ENCODE data around the gene TRIP10. TPM values are rescaled to one million over a fixed set of nuclear protein-coding genes. Genes with fewer than 3 reads are reported as not detected.

Gene TRIP10
- total RNA-seq, 2 donors from 2014 or later, result 111 to 116 TPM

DNA sequence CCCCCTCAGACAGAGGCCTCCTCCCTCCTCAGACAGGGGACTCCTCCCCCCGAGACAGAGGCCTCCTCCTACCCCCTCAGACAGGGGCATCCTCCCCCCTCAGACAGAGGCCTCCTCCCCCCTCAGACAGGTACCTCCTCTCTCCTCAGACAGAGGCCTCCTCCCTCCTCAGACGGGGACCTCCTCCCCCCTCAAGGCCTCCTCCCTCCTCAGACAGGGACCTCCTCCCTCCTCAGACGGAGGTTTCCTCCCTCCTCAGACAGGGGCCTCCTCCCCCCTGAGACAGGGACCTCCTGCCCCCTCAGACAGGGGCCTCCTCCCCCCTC lies 32.9 kb upstream of the TRIP10 start:
- peaks cover 32% of the 10 kb centered on the region for H3K27me3 Mint-ChIP-seq (ENCODE audit: insufficient read depth)
- no peaks in the 10 kb centered on the region for H3K36me3 Mint-ChIP-seq (ENCODE audit: low read depth)
- Histone ChIP-seq H3K9ac (ENCODE audit: extremely low read depth, low read length, poor library complexity, severe bottlenecking) (no peak overlapping the region), H3K4me1 (ENCODE audit: control insufficient read depth, insufficient read depth, low read length) (no peaks in the 10 kb centered on the region), H3K36me3 (ENCODE audit: control insufficient read depth, insufficient read depth, low read length) (no peaks in the 10 kb centered on the region), H3K4me3 (ENCODE audit: low read length) (no peak overlapping the region), H3K9me3 (ENCODE audit: control insufficient read depth, low read length) (no peaks in the 10 kb centered on the region), H3K27me3 (ENCODE audit: control insufficient read depth, insufficient read depth, low read length, poor library complexity, severe bottlenecking) (peaks cover 10% of the 10 kb centered on the region), H3K27ac (ENCODE audit: low read depth, low read length) (no peak overlapping the region)
- WGBS, 2 experiments (ENCODE audit: insufficient coverage in 1 of 2, insufficient read length in 1 of 2), result 74% methylated on average over 2 of the region's 3 CpGs; no CpG with 5 or more reads in 1 of the 2 experiments
- H3K4me1 Mint-ChIP-seq, result peaks cover 9% of the 10 kb centered on the region
- no peak overlapping the region for H3K27ac Mint-ChIP-seq
- TF ChIP-seq, protein P1, sequence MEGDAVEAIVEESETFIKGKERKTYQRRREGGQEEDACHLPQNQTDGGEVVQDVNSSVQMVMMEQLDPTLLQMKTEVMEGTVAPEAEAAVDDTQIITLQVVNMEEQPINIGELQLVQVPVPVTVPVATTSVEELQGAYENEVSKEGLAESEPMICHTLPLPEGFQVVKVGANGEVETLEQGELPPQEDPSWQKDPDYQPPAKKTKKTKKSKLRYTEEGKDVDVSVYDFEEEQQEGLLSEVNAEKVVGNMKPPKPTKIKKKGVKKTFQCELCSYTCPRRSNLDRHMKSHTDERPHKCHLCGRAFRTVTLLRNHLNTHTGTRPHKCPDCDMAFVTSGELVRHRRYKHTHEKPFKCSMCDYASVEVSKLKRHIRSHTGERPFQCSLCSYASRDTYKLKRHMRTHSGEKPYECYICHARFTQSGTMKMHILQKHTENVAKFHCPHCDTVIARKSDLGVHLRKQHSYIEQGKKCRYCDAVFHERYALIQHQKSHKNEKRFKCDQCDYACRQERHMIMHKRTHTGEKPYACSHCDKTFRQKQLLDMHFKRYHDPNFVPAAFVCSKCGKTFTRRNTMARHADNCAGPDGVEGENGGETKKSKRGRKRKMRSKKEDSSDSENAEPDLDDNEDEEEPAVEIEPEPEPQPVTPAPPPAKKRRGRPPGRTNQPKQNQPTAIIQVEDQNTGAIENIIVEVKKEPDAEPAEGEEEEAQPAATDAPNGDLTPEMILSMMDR (conservative IDR thresholded peaks at IDR 0.05), result no peak
- no peak for DNase-seq
- no peaks in the 10 kb centered on the region for H3K9me3 Mint-ChIP-seq
- no peak overlapping the region for H3K4me3 Mint-ChIP-seq

DNA sequence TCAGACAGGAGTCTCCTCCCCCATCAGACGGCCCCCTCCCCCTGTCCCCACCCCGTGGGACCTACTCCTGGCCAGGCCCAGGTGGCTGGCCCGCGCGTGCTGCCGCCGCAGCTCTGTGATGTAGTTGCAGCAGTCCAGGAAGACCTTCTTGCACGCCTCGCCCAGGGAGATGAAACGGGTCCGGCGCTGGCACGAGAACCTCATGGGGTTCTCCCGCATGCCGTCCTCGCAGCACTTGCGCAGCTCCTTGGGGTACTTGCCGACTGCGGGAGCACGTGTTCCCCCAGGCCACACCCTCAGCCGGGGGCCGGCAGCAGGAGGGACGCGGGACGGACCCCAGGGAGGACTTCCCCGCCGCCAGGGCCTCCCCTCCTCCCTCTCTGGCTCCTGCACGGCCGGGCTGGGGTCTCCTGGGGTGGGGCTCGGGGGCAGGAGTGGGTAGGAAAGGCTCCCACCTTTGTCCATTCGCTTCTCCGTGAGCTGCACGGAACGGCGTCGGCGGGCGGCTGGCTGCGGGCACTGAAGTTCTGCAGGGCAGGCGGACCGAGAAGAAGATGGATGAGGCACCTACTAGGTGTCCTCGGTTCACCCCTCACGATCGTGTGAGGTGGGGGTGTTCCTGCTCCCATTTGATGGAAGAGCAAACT lies 32.3 kb upstream of the TRIP10 start:
- Histone ChIP-seq H3K36me3 (ENCODE audit: control insufficient read depth, insufficient read depth, low read length) (no peaks in the 10 kb centered on the region), H3K4me3 (ENCODE audit: low read length) (no peak overlapping the region), H3K27ac (ENCODE audit: low read depth, low read length) (no peak overlapping the region), H3K4me1 (ENCODE audit: control insufficient read depth, insufficient read depth, low read length) (no peaks in the 10 kb centered on the region), H3K27me3 (ENCODE audit: control insufficient read depth, insufficient read depth, low read length, poor library complexity, severe bottlenecking) (peaks cover 10% of the 10 kb centered on the region), H3K9me3 (ENCODE audit: control insufficient read depth, low read length) (no peaks in the 10 kb centered on the region), H3K9ac (ENCODE audit: extremely low read depth, low read length, poor library complexity, severe bottlenecking) (no peak overlapping the region)
- Mint-ChIP-seq H3K9me3 (no peaks in the 10 kb centered on the region), H3K27ac (no peak overlapping the region), H3K4me3 (no peak overlapping the region), H3K36me3 (ENCODE audit: low read depth) (no peaks in the 10 kb centered on the region), H3K27me3 (ENCODE audit: insufficient read depth) (peaks cover 35% of the 10 kb centered on the region), H3K4me1 (peaks cover 9% of the 10 kb centered on the region)
- no peak for DNase-seq
- 92 to 94% methylated on average over 10 to 44 of the region's 44 CpGs for WGBS, 2 experiments (ENCODE audit: insufficient coverage in 1 of 2, insufficient read length in 1 of 2)
- TF ChIP-seq, protein P1 (conservative IDR thresholded peaks at IDR 0.05), result no peak

DNA sequence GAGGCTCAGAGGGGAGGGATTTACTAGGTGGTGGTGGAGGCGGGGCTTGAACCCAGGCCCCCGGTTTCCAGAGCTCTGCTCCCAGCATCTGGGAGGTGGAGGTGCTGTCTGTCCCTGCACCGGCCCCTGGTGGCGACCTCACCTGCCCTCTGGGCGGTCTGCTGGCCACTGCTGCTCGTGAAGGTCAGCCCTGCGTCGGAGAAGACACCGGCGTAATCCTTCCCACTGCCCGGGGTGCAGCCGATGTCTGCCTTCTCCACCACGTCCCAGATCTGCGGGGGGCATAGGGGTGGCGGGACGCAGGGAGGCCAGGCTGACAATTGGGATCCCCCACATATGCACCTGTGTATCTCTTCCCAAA lies 31.8 kb upstream of the TRIP10 start:
- H3K27ac Mint-ChIP-seq, result no peak overlapping the region
- peaks cover 9% of the 10 kb centered on the region for H3K4me1 Mint-ChIP-seq
- peaks cover 40% of the 10 kb centered on the region for H3K27me3 Mint-ChIP-seq (ENCODE audit: insufficient read depth)
- WGBS, 2 experiments (ENCODE audit: insufficient coverage in 1 of 2, insufficient read length in 1 of 2), result 84 to 85% methylated on average over 5 to 16 of the region's 16 CpGs
- Histone ChIP-seq H3K4me3 (ENCODE audit: low read length) (no peak overlapping the region), H3K27ac (ENCODE audit: low read depth, low read length) (no peak overlapping the region), H3K4me1 (ENCODE audit: control insufficient read depth, insufficient read depth, low read length) (no peaks in the 10 kb centered on the region), H3K36me3 (ENCODE audit: control insufficient read depth, insufficient read depth, low read length) (no peaks in the 10 kb centered on the region), H3K9me3 (ENCODE audit: control insufficient read depth, low read length) (no peaks in the 10 kb centered on the region), H3K9ac (ENCODE audit: extremely low read depth, low read length, poor library complexity, severe bottlenecking) (no peak overlapping the region), H3K27me3 (ENCODE audit: control insufficient read depth, insufficient read depth, low read length, poor library complexity, severe bottlenecking) (peaks cover 10% of the 10 kb centered on the region)
- H3K9me3 Mint-ChIP-seq, result no peaks in the 10 kb centered on the region
- no peak for DNase-seq
- TF ChIP-seq, protein P1 (conservative IDR thresholded peaks at IDR 0.05), result no peak
- H3K36me3 Mint-ChIP-seq (ENCODE audit: low read depth), result no peaks in the 10 kb centered on the region
- no peak overlapping the region for H3K4me3 Mint-ChIP-seq

All from endodermal cell (in vitro differentiated cells).